Astrocyte of the cerebellum (primary cell): ENCODE measurements around the gene ARHGAP18.
A peak's percentile ranks its signal among the peaks of the same experiment; 100 is the strongest.

Experiments
- DNase-seq: peaks from one replicate; pipeline ENCODE4 v3.0.0-alpha.2; 2011; ENCODE audit warnings: low read depth
- H3K4me3 ChIP-seq: 2 replicates; pipeline ENCODE4 v1.5.1; 2011; ENCODE audit warnings: mild to moderate bottlenecking, low read depth, low read length, moderate library complexity
- in situ Hi-C: cut with HindIII; loops from 2 replicates; pipeline ENCODE4 v1.10.0; 2017; ENCODE audit warnings: low sequenced_read_pairs
- TF ChIP-seq, protein P1 (sequence below): IDR thresholded peaks from 2 replicates; pipeline ENCODE4 v1.5.1; 2012; ENCODE audit warnings: low read length, low read depth, moderate library complexity, mild to moderate bottlenecking; ENCODE audit errors: missing control alignments

ARHGAP18 gene

GRCh38 chr6:129638055-129638684 is 71.8 kb downstream of the ARHGAP18 start:
- TF ChIP-seq, protein P1, sequence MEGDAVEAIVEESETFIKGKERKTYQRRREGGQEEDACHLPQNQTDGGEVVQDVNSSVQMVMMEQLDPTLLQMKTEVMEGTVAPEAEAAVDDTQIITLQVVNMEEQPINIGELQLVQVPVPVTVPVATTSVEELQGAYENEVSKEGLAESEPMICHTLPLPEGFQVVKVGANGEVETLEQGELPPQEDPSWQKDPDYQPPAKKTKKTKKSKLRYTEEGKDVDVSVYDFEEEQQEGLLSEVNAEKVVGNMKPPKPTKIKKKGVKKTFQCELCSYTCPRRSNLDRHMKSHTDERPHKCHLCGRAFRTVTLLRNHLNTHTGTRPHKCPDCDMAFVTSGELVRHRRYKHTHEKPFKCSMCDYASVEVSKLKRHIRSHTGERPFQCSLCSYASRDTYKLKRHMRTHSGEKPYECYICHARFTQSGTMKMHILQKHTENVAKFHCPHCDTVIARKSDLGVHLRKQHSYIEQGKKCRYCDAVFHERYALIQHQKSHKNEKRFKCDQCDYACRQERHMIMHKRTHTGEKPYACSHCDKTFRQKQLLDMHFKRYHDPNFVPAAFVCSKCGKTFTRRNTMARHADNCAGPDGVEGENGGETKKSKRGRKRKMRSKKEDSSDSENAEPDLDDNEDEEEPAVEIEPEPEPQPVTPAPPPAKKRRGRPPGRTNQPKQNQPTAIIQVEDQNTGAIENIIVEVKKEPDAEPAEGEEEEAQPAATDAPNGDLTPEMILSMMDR = no peak
- DNase-seq = peak; percentile 51
- in situ Hi-C loops = no loop called here

GRCh38 chr6:129637340-129638054 is 72.5 kb downstream of the ARHGAP18 start:
- H3K4me3 ChIP-seq = no peak overlapping the region
- in situ Hi-C loops = no loop called here
- TF ChIP-seq, protein P1 = no peak
- DNase-seq = no peak

More at GRCh38 chr6:129638055-129638684, 71.8 kb downstream of the ARHGAP18 start:
- H3K4me3 ChIP-seq = no peak overlapping the region

DNA sequence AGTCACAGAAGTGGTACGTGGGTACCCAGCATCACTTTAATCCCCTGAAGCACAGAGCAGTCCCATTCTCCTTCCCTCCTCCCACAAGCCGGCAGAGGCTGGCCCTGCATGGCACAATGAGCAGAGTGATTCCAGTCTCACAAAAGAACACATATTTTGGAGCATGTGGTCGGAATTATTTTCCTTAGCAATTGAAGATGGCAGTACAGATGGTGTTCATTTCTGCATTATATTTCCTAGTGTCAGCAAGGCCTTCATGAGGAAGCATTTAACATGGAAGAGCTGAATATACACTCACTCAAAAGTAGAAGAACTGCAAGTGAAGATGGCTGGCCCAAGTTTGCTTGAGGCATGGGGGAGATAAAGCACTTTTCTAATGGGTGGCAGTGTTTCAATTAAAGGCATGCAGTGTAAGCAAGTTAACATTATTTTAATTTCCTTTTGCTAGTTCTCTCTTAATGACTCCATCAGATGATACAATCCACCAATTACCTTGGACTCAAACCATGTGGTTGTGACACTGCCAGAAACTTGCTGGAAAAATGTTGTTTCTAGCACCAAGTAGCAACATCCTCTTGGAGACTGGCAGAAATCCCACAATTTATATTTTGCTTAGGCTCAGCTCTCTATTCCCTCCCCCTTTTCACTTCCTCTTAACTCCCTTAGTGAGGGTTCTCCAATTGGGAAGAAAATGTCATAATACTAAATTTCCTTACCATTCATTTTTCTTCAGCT is 74.4 kb downstream of the ARHGAP18 start:
- in situ Hi-C loops = no loop called here
- TF ChIP-seq, protein P1 = no peak
- DNase-seq = peak; percentile 72
- H3K4me3 ChIP-seq = no peak overlapping the region

DNA sequence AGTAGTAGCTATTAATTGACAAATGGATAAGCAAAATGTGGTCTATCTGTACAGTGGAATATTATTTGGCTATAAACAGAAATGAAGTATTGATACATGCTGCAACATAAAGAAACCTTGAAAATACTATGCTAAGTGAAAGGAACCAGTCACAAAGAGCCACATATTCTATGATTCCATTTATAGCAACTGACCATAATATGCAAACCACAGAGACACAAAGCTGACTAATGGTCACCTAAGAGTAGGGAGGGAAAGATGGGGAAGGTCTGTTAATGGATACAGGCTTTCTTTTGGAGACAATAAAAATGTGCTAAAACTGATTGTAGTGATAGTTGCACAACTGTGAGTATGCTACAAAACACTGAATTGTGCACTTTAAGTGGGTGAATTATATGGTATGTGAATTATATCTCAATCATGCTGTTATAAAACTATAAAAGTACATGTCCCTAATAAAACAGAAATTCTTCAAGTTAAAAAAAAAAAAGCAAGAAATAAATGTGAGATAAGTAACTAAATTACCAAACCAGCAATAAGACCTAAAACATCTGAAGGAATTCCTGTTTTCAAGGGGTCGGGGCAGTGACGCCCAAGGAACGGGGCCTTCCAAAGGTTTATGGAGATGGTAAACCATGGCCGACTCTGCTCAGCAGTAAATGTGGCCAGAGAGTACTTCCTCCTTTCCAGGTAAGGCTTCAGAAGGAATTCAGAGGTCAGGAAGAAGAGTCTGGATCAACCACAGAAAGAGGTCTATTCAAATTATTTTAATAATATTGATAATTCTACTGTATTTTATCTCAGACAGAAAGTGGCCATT is 75.4 kb downstream of the ARHGAP18 start:
- in situ Hi-C loops = no loop called here

DNA sequence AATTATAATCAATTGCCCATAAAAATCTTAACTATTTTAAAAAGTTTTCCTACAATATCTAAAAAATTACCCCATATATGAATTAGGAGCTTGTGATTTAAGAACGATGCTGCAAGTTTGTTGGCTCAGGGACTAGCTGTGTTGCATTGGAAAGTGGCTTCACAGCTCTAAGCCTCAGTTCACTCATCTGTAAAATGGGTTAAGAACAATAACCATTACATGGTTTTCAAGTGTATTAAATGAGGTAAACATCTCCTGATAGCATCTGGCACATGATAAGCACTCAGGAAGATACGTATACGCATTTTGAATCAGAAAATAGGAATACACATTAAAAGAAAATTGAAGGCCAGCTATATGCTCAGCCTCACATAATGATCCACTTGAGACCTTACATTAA is 76.4 kb downstream of the ARHGAP18 start:
- TF ChIP-seq, protein P1 = no peak
- DNase-seq = no peak
- in situ Hi-C loops = no loop called here
- no peak overlapping the region for H3K4me3 ChIP-seq

More for the DNA sequence above, 75.4 kb downstream of the ARHGAP18 start:
- DNase-seq = no peak
- no peak overlapping the region for H3K4me3 ChIP-seq
- TF ChIP-seq, protein P1 = no peak

GRCh38 chr6:129632172-129632613 is 77.8 kb downstream of the ARHGAP18 start:
- TF ChIP-seq, protein P1 = no peak
- H3K4me3 ChIP-seq = no peak overlapping the region
- no peak for DNase-seq
- in situ Hi-C loops = no loop called here
